HFF-Myc (cell line): ENCODE measurements around the gene STK39.

Experiments
- DNase-seq: peaks from one replicate; pipeline ENCODE4 v3.0.0-alpha.2; 2011; ENCODE audit warnings: low read depth; ENCODE audit errors: extremely low read depth
- H3K4me3 ChIP-seq: replicated peaks from 2 replicates; pipeline ENCODE4 v1.5.1; 2011; ENCODE audit warnings: low read depth, mild to moderate bottlenecking, control low read depth, low read length
- TF ChIP-seq, protein P1 (sequence below): IDR thresholded peaks from 2 replicates; pipeline ENCODE4 v1.5.1; 2012; ENCODE audit warnings: mild to moderate bottlenecking, low read depth, low read length, control low read depth; ENCODE audit errors: missing control alignments

The STK39 gene

GRCh38 chr2:168105127-168105683 lies 142.2 kb downstream of the STK39 start:
- H3K4me3 ChIP-seq: no peak overlapping the region
- TF ChIP-seq, protein P1, sequence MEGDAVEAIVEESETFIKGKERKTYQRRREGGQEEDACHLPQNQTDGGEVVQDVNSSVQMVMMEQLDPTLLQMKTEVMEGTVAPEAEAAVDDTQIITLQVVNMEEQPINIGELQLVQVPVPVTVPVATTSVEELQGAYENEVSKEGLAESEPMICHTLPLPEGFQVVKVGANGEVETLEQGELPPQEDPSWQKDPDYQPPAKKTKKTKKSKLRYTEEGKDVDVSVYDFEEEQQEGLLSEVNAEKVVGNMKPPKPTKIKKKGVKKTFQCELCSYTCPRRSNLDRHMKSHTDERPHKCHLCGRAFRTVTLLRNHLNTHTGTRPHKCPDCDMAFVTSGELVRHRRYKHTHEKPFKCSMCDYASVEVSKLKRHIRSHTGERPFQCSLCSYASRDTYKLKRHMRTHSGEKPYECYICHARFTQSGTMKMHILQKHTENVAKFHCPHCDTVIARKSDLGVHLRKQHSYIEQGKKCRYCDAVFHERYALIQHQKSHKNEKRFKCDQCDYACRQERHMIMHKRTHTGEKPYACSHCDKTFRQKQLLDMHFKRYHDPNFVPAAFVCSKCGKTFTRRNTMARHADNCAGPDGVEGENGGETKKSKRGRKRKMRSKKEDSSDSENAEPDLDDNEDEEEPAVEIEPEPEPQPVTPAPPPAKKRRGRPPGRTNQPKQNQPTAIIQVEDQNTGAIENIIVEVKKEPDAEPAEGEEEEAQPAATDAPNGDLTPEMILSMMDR: no peak
- DNase-seq: no peak

GRCh38 chr2:168097431-168097830 lies 150.0 kb downstream of the STK39 start:
- TF ChIP-seq, protein P1: no peak
- DNase-seq: no peak
- H3K4me3 ChIP-seq: no peak overlapping the region

GRCh38 chr2:168096158-168096557 lies 151.2 kb downstream of the STK39 start:
- DNase-seq: no peak
- no peak overlapping the region for H3K4me3 ChIP-seq
- TF ChIP-seq, protein P1: no peak

DNA sequence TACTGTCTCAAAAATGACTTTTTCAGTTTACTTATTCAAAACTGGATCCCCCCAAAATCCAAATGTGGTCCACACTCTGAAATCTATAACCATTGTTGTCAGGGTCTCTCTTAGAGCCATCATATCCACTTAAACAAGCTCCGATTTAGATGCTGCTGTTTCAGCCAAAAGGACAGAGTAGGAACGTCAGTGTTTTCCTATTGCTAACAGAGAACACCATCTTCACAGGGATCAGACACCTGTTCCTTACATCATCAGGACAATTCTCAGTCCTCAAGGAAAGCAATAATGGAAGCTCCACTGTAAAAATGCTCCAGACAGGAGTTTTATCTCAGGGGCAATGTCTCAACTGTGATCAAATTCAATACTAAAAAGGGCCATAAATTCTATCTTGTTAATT lies 155.4 kb downstream of the STK39 start:
- H3K4me3 ChIP-seq: no peak overlapping the region
- TF ChIP-seq, protein P1: no peak
- DNase-seq: no peak

- no peak for DNase-seq
- TF ChIP-seq, protein P1: no peak
- H3K4me3 ChIP-seq: no peak overlapping the region
Observed at GRCh38 chr2:168090366-168091135, 156.8 kb downstream of the STK39 start.

GRCh38 chr2:168089200-168089599 lies 158.2 kb downstream of the STK39 start:
- TF ChIP-seq, protein P1: no peak
- no peak for DNase-seq
- no peak overlapping the region for H3K4me3 ChIP-seq
